ENCODE measurements around the gene SS18. TPM values are rescaled to one million over a fixed set of nuclear protein-coding genes. Genes with fewer than 3 reads are reported as not detected.

The SS18 gene
- total RNA-seq, 1 experiment from 2014 or later = 98.7 TPM

- no peaks in the 10 kb centered on the region for H3F3A ChIP-seq (ENCODE audit: low read length, unreplicated experiment)
- no peak overlapping the region for H2AFZ ChIP-seq (ENCODE audit: low read length)
- ChIA-PET CTCF (no interaction called here), POLR2A (ENCODE audit: unreplicated experiment) (no interaction called here)
- DNase-seq (no peak), ATAC-seq (no peak)
- peaks cover 50% of the 10 kb centered on the region for H3K36me3 ChIP-seq (ENCODE audit: low read depth, low read length)
- BruUV-seq (replicated peaks) = no TSS peak
- H3K27me3 ChIP-seq (ENCODE audit: low read length) = no peaks in the 10 kb centered on the region
- intact Hi-C loops (cut with micrococcal nuclease) = loop anchor here (5.0 kb wide), 1 partner anchor 34 kb away; no protein-coding TSS in a partner anchor
- peaks cover 12% of the 10 kb centered on the region for H3K4me1 ChIP-seq (ENCODE audit: insufficient read depth, low read length)
- no peaks in the 10 kb centered on the region for H3K9me2 ChIP-seq (replicated peaks; ENCODE audit: low read length)
- H3K79me2 ChIP-seq (ENCODE audit: low read length) = peaks cover 39% of the 10 kb centered on the region
- TF ChIP-seq EZH2 (IDR thresholded peaks at IDR 0.05; ENCODE audit: low read length, unreplicated experiment) (no peak), CTCF (conservative IDR thresholded peaks at IDR 0.05; ENCODE audit: low read depth, low read length) (no peak), EZH2phosphoT487 (IDR thresholded peaks at IDR 0.05; ENCODE audit: borderline replicate concordance, low read length) (no peak)
- H3K9ac ChIP-seq (ENCODE audit: low read length) = no peak overlapping the region
- H3K9me3 ChIP-seq (ENCODE audit: low read length) = no peaks in the 10 kb centered on the region
- no peak overlapping the region for H3K27ac ChIP-seq (ENCODE audit: low read length)
- no peaks in the 10 kb centered on the region for H4K20me1 ChIP-seq (ENCODE audit: low read length)
- no peak overlapping the region for H3K4me2 ChIP-seq (ENCODE audit: low read length)
- H3K4me3 ChIP-seq (ENCODE audit: low read length) = no peak overlapping the region
Measured at GRCh38 chr18:26071020-26071419, 19.4 kb downstream of the SS18 start.

- no peak overlapping the region for H3K9ac ChIP-seq (ENCODE audit: low read length)
- peaks cover 26% of the 10 kb centered on the region for H3K36me3 ChIP-seq (ENCODE audit: low read depth, low read length)
- H3K79me2 ChIP-seq (ENCODE audit: low read length) = peaks cover 9% of the 10 kb centered on the region; the same call in 1 of the 2 replicates
- H3K9me3 ChIP-seq (ENCODE audit: low read length) = no peaks in the 10 kb centered on the region
- intact Hi-C loops (cut with micrococcal nuclease) = no loop called here
- ChIA-PET CTCF (no interaction called here), POLR2A (ENCODE audit: unreplicated experiment) (no interaction called here)
- TF ChIP-seq CTCF (conservative IDR thresholded peaks at IDR 0.05; ENCODE audit: low read depth, low read length) (no peak), EZH2 (IDR thresholded peaks at IDR 0.05; ENCODE audit: low read length, unreplicated experiment) (no peak), EZH2phosphoT487 (IDR thresholded peaks at IDR 0.05; ENCODE audit: borderline replicate concordance, low read length) (no peak)
- ATAC-seq (no peak), DNase-seq (no peak)
- no peaks in the 10 kb centered on the region for H3K27me3 ChIP-seq (ENCODE audit: low read length)
- no peak overlapping the region for H2AFZ ChIP-seq (ENCODE audit: low read length)
- H4K20me1 ChIP-seq (ENCODE audit: low read length) = no peaks in the 10 kb centered on the region
- no peaks in the 10 kb centered on the region for H3F3A ChIP-seq (ENCODE audit: low read length, unreplicated experiment)
- H3K4me3 ChIP-seq (ENCODE audit: low read length) = no peak overlapping the region
- BruUV-seq (replicated peaks) = no TSS peak
- no peaks in the 10 kb centered on the region for H3K4me1 ChIP-seq (ENCODE audit: insufficient read depth, low read length)
- no peak overlapping the region for H3K27ac ChIP-seq (ENCODE audit: low read length)
- H3K4me2 ChIP-seq (ENCODE audit: low read length) = no peak overlapping the region
- H3K9me2 ChIP-seq (replicated peaks; ENCODE audit: low read length) = no peaks in the 10 kb centered on the region
Measured at GRCh38 chr18:26059357-26059756, 31.1 kb downstream of the SS18 start.

- no peak overlapping the region for H3K4me3 ChIP-seq (ENCODE audit: low read length)
- DNase-seq (no peak), ATAC-seq (no peak)
- ChIA-PET POLR2A (ENCODE audit: unreplicated experiment) (no interaction called here), CTCF (no interaction called here)
- intact Hi-C loops (cut with micrococcal nuclease) = no loop called here
- no peak for TF ChIP-seq EZH2 (IDR thresholded peaks at IDR 0.05; ENCODE audit: low read length, unreplicated experiment)
- TF ChIP-seq EZH2phosphoT487 (IDR thresholded peaks at IDR 0.05; ENCODE audit: borderline replicate concordance, low read length) = no peak
- TF ChIP-seq CTCF (conservative IDR thresholded peaks at IDR 0.05; ENCODE audit: low read depth, low read length) = no peak
- BruUV-seq (replicated peaks) = no TSS peak
- 0 out of 2 replicates have a peak, but pooled peaks cover 7% of the 10 kb centered on the region for H3K79me2 ChIP-seq (ENCODE audit: low read length)
- H2AFZ ChIP-seq (ENCODE audit: low read length) = no peak overlapping the region
- no peaks in the 10 kb centered on the region for H3K9me2 ChIP-seq (replicated peaks; ENCODE audit: low read length)
- no peak overlapping the region for H3K4me2 ChIP-seq (ENCODE audit: low read length)
- H3K9me3 ChIP-seq (ENCODE audit: low read length) = no peaks in the 10 kb centered on the region
- H3K27me3 ChIP-seq (ENCODE audit: low read length) = no peaks in the 10 kb centered on the region
- no peaks in the 10 kb centered on the region for H3F3A ChIP-seq (ENCODE audit: low read length, unreplicated experiment)
- no peak overlapping the region for H3K27ac ChIP-seq (ENCODE audit: low read length)
- no peaks in the 10 kb centered on the region for H3K4me1 ChIP-seq (ENCODE audit: insufficient read depth, low read length)
- H4K20me1 ChIP-seq (ENCODE audit: low read length) = no peaks in the 10 kb centered on the region
- no peak overlapping the region for H3K9ac ChIP-seq (ENCODE audit: low read length)
- peaks cover 32% of the 10 kb centered on the region for H3K36me3 ChIP-seq (ENCODE audit: low read depth, low read length)
Measured at GRCh38 chr18:26057344-26057773, 33.1 kb downstream of the SS18 start.
